Activated CD8-positive, alpha-beta memory T cell treated with anti-CD3 and anti-CD28 coated beads, Interleukin-2, amount 50 U/mL, for 4 hours (primary cell): ENCODE data around the gene POU2F3.

Experiments used
- DNase-seq: peaks from one replicate; pipeline ENCODE4 v3.0.0-alpha.2; 2020

Gene POU2F3

DNA sequence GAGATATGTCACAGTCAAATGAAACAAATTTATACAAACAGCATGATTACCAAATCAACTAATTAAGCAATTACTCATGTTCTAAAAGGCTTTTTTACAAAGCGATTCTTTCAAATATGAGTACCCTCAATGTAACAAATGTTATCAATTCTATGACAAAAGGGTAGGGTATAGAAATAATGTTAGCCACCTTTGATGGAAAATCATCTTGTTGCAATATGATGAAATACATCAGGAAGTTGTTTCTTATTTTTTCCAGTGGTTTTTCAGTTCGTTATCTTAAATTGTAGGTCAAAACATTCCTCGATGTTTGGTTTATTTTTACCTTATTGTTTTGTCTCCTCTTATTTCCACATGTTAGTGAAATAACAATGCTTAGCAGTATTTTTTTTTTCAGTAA lies 102.7 kb downstream of the POU2F3 start:
- DNase-seq = no peak

DNA sequence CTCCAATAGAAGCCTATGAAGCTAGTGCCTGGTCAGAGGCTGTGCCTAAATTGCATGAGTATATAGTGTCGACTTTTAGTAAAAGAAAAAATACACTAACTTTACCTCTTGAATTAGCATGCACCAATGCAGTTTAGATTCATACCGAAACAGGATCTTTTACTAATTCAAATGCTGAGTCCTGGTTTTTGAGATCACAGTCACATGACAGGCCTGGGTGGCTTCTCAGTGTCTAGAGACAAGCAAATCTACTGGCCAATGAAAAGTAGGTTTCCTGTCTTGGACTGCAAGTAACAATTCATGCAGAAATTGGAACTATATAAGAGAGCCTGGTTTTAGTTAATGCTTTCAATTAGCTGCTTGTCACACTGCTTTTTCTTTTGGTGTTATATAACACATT lies 103.5 kb downstream of the POU2F3 start:
- DNase-seq = no peak

DNA sequence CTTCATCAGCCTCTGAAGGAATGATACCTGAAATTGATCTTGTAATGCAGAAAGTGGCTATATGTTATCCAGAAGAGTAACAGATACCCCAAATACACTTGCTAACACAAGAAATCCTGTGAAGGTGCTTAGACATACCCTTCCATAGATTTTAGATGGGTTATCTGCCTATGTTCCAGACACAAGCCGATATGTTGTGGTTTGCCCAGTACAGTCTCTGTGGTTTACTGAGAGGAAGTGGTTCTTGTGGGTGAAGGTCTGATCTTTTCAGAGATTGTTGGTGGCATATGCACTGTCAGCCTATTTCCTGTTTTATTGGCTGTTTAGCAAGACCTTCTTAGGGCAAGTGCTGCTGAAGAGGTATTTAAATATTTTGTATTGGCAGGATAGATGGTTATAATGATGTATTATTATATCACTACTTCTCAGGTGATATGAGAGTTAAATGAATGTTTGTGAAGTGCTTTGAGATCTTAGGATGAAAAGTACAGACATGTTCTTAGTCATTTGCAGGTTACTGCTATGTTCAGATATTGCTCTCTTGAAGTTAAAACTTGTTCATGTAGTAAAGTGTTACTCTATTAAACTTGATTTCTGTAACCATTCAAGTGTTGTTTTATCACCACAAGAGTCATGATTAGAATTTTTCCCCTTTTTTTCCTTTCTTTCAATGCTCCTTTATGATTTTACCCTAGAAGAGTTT lies 104.5 kb downstream of the POU2F3 start:
- peak; percentile 20 for DNase-seq

DNA sequence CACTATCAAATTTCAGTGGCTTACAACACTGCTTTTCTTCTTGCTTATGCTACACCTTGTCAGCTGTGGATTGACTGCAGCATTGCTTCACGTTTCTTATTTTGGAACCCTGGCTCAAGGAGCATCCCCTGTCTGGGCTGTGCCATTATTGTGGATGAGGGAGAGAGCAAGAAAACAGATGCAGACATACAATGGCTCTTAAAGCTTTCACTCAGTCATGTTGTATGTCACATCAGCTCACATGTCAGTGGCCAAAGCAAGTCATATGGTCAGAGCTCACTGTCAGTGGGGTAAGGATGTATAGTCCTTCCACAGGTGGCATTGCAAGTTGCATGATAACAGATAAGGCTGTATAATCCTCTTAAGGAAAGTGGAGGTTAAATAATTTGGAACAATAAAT lies 106.3 kb downstream of the POU2F3 start:
- DNase-seq = no peak

DNA sequence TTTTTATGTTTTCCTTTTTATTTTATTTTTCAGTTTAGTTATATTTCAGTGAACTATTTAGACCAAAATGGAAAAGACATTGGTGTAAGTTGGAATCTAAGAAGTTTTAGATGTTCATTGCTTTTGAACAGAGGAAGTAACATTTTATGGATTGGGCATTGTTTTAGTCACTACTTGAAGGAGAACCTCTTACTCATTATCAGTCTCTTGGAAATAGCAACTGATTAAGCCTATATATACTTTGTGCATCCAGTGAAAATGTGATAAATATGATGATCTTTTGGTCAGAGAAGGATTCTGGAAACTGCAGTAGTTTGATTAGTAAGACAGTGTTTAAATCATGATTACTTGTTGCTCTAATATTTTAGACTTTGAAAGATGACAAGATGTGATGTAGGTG lies 110.7 kb downstream of the POU2F3 start:
- DNase-seq = no peak

DNA sequence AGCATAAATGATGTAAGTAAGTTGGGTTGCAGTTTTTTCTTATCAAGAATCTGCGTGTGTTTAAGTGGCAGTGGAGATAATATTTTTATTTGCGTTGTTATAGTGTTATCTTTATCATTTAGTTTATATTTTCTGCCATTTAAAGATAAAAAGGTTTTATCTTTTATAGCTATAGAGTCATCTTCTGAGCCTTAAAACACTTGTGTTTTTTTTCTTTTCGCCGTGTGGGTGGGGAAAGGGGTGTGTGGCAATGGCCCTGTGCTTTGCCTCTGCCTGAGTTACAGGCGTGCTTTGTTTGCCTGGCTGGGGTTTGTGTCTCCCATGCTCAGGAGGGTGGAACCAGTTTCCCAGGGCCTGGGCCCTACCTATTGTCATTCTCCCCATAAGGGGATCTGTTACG lies 112.5 kb downstream of the POU2F3 start:
- DNase-seq = no peak

DNA sequence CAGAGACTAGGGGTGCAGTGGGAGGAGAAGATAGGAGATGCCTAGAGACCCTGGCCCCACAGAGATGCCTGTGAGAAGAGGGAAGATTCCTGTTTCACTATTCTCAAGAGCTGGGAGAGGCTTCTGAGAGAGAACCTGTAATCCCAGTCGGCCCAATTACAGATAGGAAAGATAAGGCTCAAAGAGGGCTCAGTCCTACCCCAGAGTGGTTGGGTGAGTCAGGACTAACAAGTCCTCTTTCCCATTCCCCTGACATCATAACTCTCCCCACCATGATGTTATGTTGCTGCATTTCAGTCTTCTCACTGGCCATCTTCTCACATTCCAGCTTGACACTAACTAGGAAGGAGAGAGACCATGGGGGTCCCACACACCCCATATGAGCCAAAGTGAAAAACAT lies 114.1 kb downstream of the POU2F3 start:
- no peak for DNase-seq

DNA sequence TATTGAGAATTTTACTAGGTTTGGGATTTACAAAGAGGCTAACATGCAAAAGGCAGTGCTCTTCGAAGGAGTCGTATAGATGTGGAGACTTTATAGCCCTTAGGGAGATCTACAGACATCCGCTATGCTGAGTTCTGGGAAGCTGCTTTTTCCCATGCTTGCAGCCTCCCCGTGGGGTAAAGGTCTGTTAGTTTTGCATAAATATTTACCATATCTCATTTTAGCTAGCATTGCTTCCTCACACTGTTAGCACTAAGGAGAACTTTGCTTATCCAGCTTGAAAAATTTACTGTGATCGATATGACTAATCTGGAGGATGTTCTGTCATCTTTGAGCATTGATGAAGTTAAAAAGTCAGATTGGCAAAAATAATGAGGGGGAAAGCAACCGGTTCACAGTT lies 114.8 kb downstream of the POU2F3 start:
- DNase-seq = no peak

DNA sequence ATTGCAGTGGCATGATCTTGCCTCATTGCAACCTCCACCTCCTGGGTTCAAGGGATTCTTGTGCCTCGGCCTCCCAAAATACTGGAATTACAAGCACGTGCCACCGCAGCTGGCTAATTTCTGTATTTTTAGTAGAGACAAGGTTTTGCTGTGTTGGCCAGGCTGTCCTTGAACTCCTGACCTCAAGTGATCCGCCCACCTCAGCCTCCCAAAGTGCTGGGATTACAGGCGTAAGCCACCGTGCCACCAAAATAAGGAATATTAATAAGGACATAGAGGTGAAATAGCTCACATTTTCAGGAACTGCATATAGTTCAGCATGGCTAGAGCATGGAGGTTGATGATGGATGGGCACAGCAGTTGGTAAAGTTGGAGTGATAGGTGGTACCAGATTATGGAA lies 117.7 kb downstream of the POU2F3 start:
- DNase-seq = no peak

DNA sequence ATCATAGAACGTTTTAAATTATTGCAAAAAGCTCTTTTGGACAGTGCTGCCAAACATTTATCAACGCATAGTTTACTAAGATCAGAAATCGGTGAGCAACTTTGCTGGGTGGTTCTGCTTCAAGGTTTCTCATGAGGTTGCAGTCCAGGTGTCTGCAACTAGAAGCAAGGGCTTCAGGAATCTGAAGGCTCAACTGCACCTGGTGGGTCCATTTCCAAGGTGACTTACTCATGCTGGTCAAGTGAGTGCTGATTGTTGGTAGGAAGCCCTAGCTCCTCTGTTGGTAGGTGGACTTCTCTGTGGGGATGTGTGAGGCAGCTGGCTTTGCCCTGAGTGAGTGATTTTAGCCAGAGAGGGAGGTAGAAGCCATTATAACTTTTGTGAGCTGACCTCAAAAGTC lies 118.8 kb downstream of the POU2F3 start:
- DNase-seq = no peak

DNA sequence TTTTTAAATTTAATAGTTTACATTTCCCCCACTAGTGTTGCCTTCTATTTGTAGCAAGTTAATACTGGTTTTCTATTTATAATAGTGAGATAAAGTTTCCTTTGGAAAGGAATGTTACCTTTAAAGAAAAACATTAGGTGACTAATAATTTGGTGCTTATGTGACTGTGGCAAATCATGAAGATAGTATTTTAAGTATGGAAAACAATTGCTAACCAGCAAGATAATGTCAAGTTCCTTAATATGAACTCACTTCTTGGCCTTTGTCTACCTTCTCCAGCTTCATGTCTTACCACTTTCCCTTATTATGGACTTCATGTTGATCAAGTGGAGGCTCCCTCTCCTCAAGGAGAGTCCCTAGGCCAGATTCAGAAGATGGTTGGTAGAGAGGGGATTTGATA lies 123.5 kb downstream of the POU2F3 start:
- no peak for DNase-seq

DNA sequence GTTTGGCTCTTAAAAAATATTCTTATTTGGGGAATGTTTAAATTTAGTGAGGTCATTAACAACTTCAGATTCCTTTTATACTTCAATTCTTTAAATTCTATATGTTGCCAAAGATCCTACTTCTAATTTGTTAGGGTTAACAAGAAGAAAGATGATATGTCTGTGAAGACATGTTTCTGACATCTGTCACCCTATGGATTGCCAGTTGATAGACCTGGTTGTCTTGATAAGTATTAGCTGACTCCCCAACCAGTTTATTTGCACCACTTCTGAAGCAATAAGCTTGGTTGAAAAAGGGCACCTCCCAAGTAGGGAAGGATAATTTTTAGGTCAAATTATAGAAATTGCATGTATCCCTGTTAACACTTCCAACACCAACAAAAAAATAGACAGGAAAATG lies 125.6 kb downstream of the POU2F3 start:
- no peak for DNase-seq
